ENCODE measurements around the gene FOLR1. TPM values are rescaled to one million over a fixed set of nuclear protein-coding genes. Genes with fewer than 3 reads are reported as not detected.

Gene FOLR1
- total RNA-seq, 1 experiment from 2014 or later: 4.8 TPM

DNA sequence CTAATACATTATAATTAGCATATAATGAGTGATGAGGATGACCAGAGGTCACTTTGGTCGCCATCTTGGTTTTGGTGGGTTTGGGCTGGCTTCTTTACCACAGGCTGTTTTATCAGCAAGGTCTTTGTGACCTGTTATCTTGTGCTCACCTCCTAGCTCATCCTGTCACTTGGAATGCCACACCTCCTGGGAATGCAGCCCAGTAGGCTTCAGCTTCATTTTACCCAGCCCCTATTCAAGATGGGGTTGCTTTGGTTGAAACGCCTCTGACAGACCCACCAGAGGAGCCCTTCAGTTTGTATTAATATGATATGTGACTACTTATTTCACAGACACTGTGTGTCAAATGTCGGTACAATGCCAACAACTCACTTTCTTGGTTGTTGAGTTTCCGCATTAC, 36.2 kb upstream of the FOLR1 start:
- Histone ChIP-seq H3K9ac (ENCODE audit: low read length) (no peak overlapping the region), H3K9me2 (ENCODE audit: insufficient read depth) (no peaks in the 10 kb centered on the region), H2AFZ (ENCODE audit: low read depth, low read length, poor library complexity, severe bottlenecking) (no peak overlapping the region), H4K20me1 (ENCODE audit: insufficient read depth) (no peaks in the 10 kb centered on the region), H3K9me3 (ENCODE audit: control insufficient read depth in 1 of 2, insufficient read depth in 1 of 2, low read depth in 1 of 2, low read length in 2 of 2) (no peaks in the 10 kb centered on the region), H3K4me2 (ENCODE audit: low read length) (no peak overlapping the region), H3K4me1 (ENCODE audit: control insufficient read depth in 1 of 2, insufficient read depth in 2 of 2, low read length in 2 of 2) (no peaks in the 10 kb centered on the region), H3K79me2 (ENCODE audit: insufficient read depth, low read length) (no peaks in the 10 kb centered on the region), H3K4me3 (replicated peaks in 1 of 2; ENCODE audit: low read depth in 1 of 2, low read length in 2 of 2) (no peak overlapping the region), H3K36me3 (ENCODE audit: control insufficient read depth in 1 of 2, insufficient read depth in 2 of 2, low read length in 2 of 2) (no peaks in the 10 kb centered on the region), H3K27me3 (ENCODE audit: insufficient read depth, low read length) (no peaks in the 10 kb centered on the region; the same call in 1 of the 2 replicates), H3K27ac (ENCODE audit: low read depth, low read length) (no peak overlapping the region)
- no TSS peak for BruUV-seq (replicated peaks)
- no peak for TF ChIP-seq CEBPB (IDR thresholded peaks at IDR 0.05; ENCODE audit: low read depth)
- CTCF ChIA-PET: no interaction called here
- ATAC-seq (no peak), DNase-seq (ENCODE audit: low read depth, low spot score) (no peak)
- intact Hi-C loops (cut with micrococcal nuclease): no loop called here
- POLR2A ChIA-PET: no interaction called here
- RAD21 ChIA-PET (ENCODE audit: low non-redundant PET in 1 of 2, low total read pairs in 2 of 2, uncharacterized antibody in 2 of 2, unreplicated experiment in 2 of 2): no interaction called here

DNA sequence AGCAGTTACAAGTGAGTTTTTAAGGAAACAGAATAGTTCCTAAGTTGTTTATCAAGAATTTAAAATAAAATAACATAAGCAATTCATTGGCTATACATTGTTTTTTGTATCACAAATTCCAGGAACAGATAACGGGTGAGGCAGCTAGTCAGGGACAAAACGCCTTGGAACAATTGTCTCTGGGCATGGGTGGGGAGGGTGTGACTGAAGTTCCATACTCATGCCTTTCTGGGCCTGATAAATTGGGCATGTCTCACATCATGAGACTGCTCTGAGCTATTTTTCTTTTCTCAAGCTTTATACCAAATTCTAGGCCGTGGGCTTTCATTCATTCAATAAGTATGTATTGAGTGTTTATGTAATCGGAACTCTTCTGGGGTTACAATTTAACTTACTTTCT, 34.8 kb upstream of the FOLR1 start:
- no peak overlapping the region for H2AFZ ChIP-seq (ENCODE audit: low read depth, low read length, poor library complexity, severe bottlenecking)
- ChIA-PET POLR2A (no interaction called here), RAD21 (ENCODE audit: low non-redundant PET in 1 of 2, low total read pairs in 2 of 2, uncharacterized antibody in 2 of 2, unreplicated experiment in 2 of 2) (no interaction called here), CTCF (interaction anchor here (1.3 kb wide), 1 partner anchor 13 kb away, joined by 6 read pairs; no protein-coding TSS in a partner anchor)
- H3K4me2 ChIP-seq (ENCODE audit: low read length): no peak overlapping the region
- no peak overlapping the region for H3K4me3 ChIP-seq (replicated peaks in 1 of 2; ENCODE audit: low read depth in 1 of 2, low read length in 2 of 2)
- no peaks in the 10 kb centered on the region for H3K9me2 ChIP-seq (ENCODE audit: insufficient read depth)
- ATAC-seq (no peak), DNase-seq (ENCODE audit: low read depth, low spot score) (no peak)
- H3K79me2 ChIP-seq (ENCODE audit: insufficient read depth, low read length): no peaks in the 10 kb centered on the region
- H3K27ac ChIP-seq (ENCODE audit: low read depth, low read length): no peak overlapping the region
- no peaks in the 10 kb centered on the region; the same call in 1 of the 2 replicates for H3K27me3 ChIP-seq (ENCODE audit: insufficient read depth, low read length)
- no peaks in the 10 kb centered on the region for H3K4me1 ChIP-seq (ENCODE audit: control insufficient read depth in 1 of 2, insufficient read depth in 2 of 2, low read length in 2 of 2)
- no peaks in the 10 kb centered on the region for H3K36me3 ChIP-seq (ENCODE audit: control insufficient read depth in 1 of 2, insufficient read depth in 2 of 2, low read length in 2 of 2)
- no TSS peak for BruUV-seq (replicated peaks)
- no peak overlapping the region for H3K9ac ChIP-seq (ENCODE audit: low read length)
- no peaks in the 10 kb centered on the region for H4K20me1 ChIP-seq (ENCODE audit: insufficient read depth)
- no peaks in the 10 kb centered on the region for H3K9me3 ChIP-seq (ENCODE audit: control insufficient read depth in 1 of 2, insufficient read depth in 1 of 2, low read depth in 1 of 2, low read length in 2 of 2)
- intact Hi-C loops (cut with micrococcal nuclease): no loop called here
- TF ChIP-seq ELF1 (IDR thresholded peaks at IDR 0.05; ENCODE audit: borderline replicate concordance, low read depth) (no peak), FOSL1 (IDR thresholded peaks at IDR 0.05; ENCODE audit: low read depth) (no peak), EGR1 (IDR thresholded peaks at IDR 0.05; ENCODE audit: low read depth) (no peak), RAD21 (IDR thresholded peaks at IDR 0.05; ENCODE audit: low read depth) (no peak), EZH2 (IDR thresholded peaks at IDR 0.05) (no peak), TCF7L2 (IDR thresholded peaks at IDR 0.05; ENCODE audit: borderline replicate concordance, extremely low read depth, insufficient read depth, insufficient read length) (no peak), EZH2phosphoT487 (IDR thresholded peaks at IDR 0.05; ENCODE audit: borderline replicate concordance) (no peak)
- TF ChIP-seq, protein P1, sequence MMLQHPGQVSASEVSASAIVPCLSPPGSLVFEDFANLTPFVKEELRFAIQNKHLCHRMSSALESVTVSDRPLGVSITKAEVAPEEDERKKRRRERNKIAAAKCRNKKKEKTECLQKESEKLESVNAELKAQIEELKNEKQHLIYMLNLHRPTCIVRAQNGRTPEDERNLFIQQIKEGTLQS (IDR thresholded peaks at IDR 0.05): no peak
- TF ChIP-seq, protein P2, sequence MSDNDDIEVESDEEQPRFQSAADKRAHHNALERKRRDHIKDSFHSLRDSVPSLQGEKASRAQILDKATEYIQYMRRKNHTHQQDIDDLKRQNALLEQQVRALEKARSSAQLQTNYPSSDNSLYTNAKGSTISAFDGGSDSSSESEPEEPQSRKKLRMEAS (IDR thresholded peaks at IDR 0.05): no peak

All from HCT116 (cell line).